HG02870 (cell line): Measurements from ENCODE around the gene CRHR2.

ENCODE experiments used
- ATAC-seq: cut with Tn5 transposase; IDR thresholded peaks from one replicate; pipeline ENCODE4 v1.9.1; 2021; ENCODE audit warnings: mild to moderate bottlenecking, moderate library complexity; ENCODE audit not compliant: unreplicated experiment

CRHR2 gene

DNA sequence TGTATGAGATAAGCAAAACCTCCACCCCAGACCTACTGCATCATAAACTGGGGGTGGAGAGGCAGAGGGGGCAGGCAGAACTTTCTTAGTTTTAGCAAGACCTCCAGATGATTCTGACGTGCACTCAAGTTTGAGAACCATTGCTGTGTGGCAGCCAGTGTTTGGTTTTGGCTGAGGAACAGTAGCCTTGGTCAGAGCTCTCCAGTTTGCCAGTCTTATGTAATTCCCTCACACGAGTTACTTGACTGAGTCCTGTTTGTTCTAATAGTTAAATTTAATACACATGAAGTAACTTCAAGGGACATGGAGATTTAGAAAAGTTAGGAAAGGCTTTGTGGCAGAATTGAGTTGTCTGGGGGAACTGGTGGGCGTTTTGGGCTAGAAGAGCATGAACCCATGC lies 49.0 kb downstream of the CRHR2 start:
- no peak for ATAC-seq

DNA sequence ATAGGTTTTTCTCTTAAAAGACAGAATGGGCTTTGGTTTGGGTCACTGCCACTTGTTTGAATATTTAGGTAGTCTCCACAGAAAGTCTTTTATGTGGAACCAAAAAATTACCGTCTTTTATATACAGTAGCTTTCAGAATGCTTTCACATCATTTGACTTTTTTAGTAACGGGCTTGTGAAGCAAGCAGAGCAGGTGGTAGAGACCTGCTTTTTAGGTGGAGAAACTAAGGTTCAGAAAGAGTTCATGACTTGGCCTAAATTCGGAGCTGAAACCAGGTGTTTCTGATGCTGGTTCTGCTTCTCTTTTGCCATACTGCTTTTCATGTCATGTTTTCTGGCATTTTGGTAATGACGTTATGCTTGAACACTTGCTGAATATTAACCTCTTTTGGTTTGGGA lies 51.3 kb downstream of the CRHR2 start:
- peak; percentile 75 for ATAC-seq

DNA sequence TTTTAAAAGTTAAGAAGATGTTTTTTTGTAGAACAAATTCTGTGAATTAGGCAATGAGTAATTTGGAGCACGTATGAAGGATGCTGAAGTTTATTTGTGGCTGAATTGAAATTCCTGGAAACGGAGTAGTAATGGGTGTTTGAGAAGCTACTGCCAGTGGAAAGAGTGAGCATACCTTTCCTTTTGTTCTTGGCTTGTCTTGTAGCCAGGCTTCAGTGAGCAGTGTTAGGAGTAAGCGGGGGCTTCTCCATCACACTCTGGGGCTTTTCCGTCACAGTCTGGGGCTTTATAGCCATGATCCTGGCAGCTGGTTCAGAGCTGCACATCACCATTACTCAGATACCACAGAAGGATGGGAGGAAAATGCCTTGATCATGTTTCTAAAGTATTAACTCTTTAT lies 55.2 kb downstream of the CRHR2 start:
- no peak for ATAC-seq

DNA sequence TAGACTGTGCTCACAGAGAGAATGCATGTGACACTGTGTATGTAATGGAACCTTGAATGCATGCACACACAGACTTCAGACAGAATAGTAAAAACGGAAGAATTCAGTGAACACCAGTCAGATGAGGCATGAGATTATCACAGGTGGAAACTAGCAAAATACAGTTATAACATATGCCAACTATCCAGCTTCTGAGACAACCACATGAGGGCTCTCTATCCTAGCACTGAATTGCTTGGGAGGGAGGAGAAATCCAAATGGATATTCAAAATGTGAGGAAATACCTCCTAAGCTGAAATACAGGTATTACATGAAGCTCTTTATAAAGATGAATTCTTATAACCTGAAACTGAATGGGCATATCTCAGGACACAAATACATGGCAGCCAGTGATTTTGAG lies 57.0 kb downstream of the CRHR2 start:
- ATAC-seq = no peak

DNA sequence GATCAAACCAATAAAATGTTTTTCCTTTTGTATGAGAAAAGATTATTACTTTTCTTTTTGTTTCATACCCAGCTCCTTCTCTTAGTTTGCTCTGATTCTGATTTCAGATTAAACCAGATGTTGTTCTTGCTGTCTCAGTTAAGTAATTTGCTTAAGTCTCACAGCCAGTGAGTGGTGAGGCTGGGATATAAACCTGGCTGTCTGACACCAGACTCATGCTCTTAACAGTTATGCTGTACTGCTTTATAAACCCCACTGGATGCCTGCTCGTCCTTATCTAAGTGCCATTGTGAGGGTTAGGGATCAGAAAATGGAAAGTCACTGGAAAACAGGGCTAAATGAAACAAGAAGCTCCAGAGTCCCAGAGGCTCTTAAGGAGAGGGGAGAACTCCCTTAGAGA lies 63.3 kb downstream of the CRHR2 start:
- ATAC-seq = no peak

DNA sequence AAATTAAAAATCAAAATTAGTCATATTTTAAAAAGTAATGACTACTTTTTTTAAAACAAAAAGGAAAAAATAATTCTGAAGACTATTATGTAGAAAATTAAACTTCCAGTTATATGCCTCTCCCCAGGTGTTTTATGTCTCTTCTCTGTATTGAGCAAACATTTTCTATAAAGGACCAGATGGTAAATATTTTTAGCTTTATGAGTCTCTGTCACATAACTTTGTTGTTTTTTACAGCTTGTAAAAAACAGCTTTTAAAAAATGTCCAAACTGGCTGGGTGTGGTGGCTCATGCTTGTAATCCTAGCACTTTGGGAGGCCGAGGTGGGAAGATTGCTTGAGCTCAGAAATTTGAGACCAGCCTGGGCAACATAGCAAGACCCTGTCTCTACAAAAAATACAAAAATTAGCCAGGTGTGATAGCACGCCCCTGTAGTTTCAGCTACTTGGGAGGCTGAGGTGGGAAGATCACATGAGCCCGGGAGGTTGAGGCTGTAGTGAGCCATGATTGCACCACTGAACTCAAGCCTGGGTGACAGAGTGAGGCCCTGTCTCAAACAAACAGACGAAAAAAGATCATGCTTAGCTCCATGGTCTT lies 64.1 kb downstream of the CRHR2 start:
- ATAC-seq = no peak

DNA sequence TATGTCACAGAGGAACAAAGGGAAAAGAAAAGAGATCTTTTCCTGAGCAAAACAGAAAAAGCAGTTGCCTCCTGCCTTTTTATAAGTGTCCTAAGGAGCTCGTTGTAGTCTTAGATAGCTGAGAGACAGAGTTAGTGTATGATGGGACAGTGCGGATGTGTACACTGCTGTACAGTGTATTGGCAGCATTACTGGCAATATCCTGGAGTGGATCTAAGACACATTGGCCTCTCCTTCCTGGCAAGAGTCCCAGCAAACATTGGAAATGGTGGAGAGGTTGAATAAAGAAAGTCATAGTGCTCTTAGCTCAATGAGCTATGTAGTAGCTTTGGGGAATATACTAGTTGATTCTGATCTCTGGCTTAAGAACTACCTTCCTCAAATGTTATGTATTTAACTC lies 64.9 kb downstream of the CRHR2 start:
- no peak for ATAC-seq

DNA sequence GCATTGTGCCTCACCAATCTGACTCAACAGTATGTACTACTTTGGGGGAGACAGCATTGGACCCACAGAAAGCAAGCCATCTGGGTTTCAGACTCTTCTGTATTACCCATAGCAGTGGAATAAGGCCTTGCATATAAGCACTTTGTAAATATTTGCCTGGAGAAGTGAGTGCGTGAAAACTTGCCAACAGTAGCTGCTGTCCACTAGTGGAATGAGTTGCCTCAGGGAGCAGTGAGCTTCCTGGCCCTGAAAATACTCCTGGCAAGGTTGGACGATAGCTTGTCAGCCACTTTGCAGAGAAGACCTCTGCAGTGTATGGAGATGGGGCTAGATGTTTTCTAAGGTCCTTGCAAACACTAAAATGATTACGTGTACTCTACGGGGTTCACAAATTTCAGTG lies 65.9 kb downstream of the CRHR2 start:
- no peak for ATAC-seq

DNA sequence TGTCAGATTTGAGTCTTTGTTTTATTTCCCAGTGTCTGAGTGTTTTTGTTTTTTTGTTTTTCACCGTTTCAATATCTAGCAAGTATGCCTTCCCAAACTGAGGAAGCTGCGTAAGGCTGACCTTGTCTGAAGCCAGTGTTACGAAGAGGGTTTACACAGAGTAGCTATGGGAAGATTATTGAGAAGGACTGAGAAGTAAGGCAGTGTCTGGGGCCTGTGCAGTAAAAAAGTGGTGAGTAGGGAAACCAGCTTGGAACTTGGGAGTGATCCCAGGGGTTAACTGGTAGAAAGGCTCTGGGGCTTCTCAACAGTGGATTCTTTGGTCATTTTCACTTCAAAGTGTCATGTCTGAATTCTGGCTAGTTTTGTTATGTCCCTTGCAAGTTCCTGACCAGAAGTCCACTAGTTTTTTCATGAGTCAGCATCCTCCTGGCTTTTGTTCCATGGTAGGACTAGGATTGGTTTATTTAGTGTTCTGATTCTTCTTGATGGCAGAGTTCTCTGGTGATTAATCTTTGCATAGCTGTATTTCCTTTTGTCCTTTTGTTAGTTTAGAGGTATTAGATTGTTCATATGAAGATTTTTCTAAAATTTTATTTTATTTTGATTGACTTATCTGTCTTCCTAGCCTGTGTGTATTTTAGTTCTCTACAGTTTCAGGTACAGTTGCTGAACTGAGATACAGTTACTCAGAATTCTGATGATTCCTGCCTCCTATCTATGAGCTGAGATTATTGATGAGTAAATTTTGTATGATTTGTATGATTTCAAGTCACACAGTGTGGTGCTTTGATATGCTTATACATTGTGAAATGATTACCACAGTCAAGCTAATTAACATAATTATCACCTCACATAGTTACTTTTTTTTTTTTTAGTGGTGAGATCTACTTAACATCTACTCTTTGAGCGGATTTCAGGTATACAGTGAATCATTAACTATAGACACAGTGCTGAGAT lies 68.6 kb downstream of the CRHR2 start:
- ATAC-seq = no peak

DNA sequence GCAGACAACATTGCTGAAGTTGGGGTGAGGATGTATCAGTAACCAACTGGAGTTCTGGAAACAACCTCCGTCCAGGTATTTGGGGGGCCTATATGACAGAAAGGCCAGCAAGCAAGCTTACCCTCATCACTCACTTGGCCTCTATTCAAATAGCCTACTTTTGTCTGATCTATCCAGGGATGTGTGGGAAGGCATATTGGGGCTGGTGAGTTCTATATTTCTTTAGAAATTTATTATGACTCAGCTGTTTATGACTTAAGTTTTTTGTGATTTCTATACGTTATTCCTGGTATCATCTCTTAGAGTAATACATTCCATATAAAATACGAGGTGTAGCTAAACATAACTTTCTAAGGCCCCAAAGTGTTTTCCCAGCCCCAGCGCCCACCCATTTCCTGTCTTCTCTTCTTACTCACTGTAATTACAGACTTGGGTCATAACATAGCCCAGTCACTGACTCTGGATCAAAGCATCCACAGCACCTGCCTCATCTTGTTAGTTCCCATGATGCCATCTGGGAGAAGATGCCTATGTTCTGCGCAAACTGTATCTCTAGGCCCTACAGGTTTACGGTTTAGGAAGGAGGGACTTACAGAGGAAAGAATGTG lies 69.5 kb downstream of the CRHR2 start:
- ATAC-seq = no peak

DNA sequence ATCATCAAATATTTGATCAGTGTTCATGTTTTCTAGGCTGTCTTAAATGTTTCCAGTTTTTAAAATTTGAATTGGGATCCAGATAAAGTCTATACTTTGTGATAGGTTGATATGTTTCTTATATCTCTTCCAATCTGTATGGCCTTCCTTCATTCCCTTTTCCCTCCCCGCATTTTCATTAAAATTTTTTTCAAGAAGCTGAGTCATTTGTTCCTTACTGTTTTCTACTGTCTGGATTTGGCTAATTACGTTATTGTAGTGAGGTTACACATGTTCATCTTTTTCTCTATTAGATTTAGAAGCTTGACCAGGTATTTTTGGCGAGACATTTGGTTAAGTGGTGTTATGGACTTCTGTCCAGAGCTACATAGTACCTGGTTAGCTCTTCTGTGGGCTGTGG lies 76.4 kb downstream of the CRHR2 start:
- ATAC-seq = no peak

DNA sequence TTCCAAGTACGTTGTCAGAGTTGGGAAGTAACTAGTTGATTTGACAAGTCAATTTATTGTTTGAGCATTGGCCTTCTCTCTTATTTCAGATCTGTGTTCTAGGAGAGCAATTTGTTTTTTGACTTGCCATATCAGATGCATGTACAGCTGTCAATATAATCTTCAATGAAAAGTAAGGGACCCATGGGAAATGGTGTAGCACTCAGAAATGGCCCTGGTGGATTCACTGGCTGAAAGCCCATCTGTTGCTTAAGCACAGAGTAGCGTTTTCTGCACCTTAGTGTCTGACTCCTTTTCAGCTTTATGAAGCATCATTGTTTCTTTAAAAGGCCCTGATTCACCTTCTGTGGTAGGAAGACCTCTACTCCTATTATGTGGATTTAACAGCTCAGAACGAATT lies 77.4 kb downstream of the CRHR2 start:
- no peak for ATAC-seq
